HCT116 (cell line): ENCODE measurements around the gene TYMP. TPM values are rescaled to one million over a fixed set of nuclear protein-coding genes. Genes with fewer than 3 reads are reported as not detected.

ENCODE experiments used
- ATAC-seq: fragments of 200-7000 bp; cut with Tn5 transposase; 2 replicates; pipeline ENCODE4 v1.9.1; 2020; ENCODE audit warnings: mild to moderate bottlenecking, moderate library complexity
- BruUV-seq: library from RNA; stranded (reverse); fragments of 400-500 nt; replicated peaks from 2 replicates; lab custom pipeline; 2021; lab: Mats Ljungman, UMichigan
- CTCF ChIA-PET: fragments of 300-600 bp; sonication (Branson Sonifier 250); formaldehyde crosslinking; loops from one replicate; lab custom pipeline; 2021; ENCODE audit warnings: antibody characterized with exemption; lab: Charles Lee
- POLR2A ChIA-PET: fragments of 300-600, 350-600 bp; sonication (Branson Sonifier 250); formaldehyde crosslinking; loops from one replicate; lab custom pipeline; 2021; ENCODE audit warnings: antibody characterized with exemption; lab: Charles Lee
- RAD21 ChIA-PET, 2 experiments: fragments of 300-600 bp; sonication (Branson Sonifier 250); formaldehyde crosslinking; loops; one replicate each; lab custom pipeline; 2023; ENCODE audit warnings: low total read pairs in 2 of 2; ENCODE audit not compliant: uncharacterized antibody in 2 of 2, unreplicated experiment in 2 of 2, low non-redundant PET in 1 of 2; lab: Charles Lee
- DNase-seq: peaks from one replicate; pipeline ENCODE4 v3.0.0-alpha.2; 2010; ENCODE audit warnings: low read depth, low spot score
- H2AFZ ChIP-seq: fragments of 200-600 bp; shearing (Covaris generic), sonication (generic); 2 replicates; pipeline ENCODE4 v1.6.1; 2017; ENCODE audit warnings: low read depth, mixed run types, mixed read lengths, antibody characterized with exemption, low read length; ENCODE audit not compliant: poor library complexity, severe bottlenecking
- H3K27ac ChIP-seq: 2 replicates; pipeline ENCODE4 v1.5.1; 2012; ENCODE audit warnings: low read depth, low read length
- H3K27me3 ChIP-seq: fragments of 200-600 bp; sonication (generic); 2 replicates; pipeline ENCODE4 v1.6.1; 2016; ENCODE audit warnings: mixed run types, low read length, mixed read lengths; ENCODE audit not compliant: insufficient read depth
- H3K36me3 ChIP-seq, 2 experiments: fragments of 200-500 bp in 1 of 2; fragments of 200-600 bp in 1 of 2; sonication (Bioruptor generic) in 1 of 2; sonication (generic) in 1 of 2; 2 replicates each; pipeline versions ENCODE4 v1.5.1 to v1.6.1; 2014 to 2016; ENCODE audit warnings: low read length in 2 of 2, inconsistent platforms in 1 of 2, mixed read lengths in 1 of 2, mixed run types in 1 of 2; ENCODE audit not compliant: insufficient read depth in 2 of 2, control insufficient read depth in 1 of 2
- H3K4me1 ChIP-seq, 2 experiments: fragments of 200-600 bp in 1 of 2; sonication (generic) in 1 of 2; 2 replicates each; pipeline versions ENCODE4 v1.5.1 to v1.6.1; 2012 to 2017; ENCODE audit warnings: low read length in 2 of 2, inconsistent platforms in 1 of 2, mild to moderate bottlenecking in 1 of 2, mixed read lengths in 1 of 2, mixed run types in 1 of 2, moderate library complexity in 1 of 2; ENCODE audit not compliant: insufficient read depth in 2 of 2, control insufficient read depth in 1 of 2
- H3K4me2 ChIP-seq: fragments of 200-600 bp; sonication (generic); 2 replicates; pipeline ENCODE4 v1.6.1; 2017; ENCODE audit warnings: mixed run types, low read length, mixed read lengths
- H3K4me3 ChIP-seq, 2 experiments: fragments of 200-600 bp in 1 of 2; sonication (generic) in 1 of 2; replicated peaks in 1 of 2; 2 replicates each; pipeline ENCODE4 v1.5.1; 2011 to 2016; ENCODE audit warnings: low read length in 2 of 2, control low read depth in 1 of 2, low read depth in 1 of 2, mild to moderate bottlenecking in 1 of 2, mixed read lengths in 1 of 2, mixed run types in 1 of 2
- H3K79me2 ChIP-seq: fragments of 200-600 bp; sonication (generic); 2 replicates; pipeline ENCODE4 v1.6.1; 2017; ENCODE audit warnings: mild to moderate bottlenecking, mixed run types, low read length, moderate library complexity, mixed read lengths; ENCODE audit not compliant: insufficient read depth
- H3K9ac ChIP-seq: fragments of 200-600 bp; sonication (generic); 2 replicates; pipeline ENCODE4 v1.6.1; 2016; ENCODE audit warnings: low read length, mixed read lengths
- H3K9me2 ChIP-seq: fragments of 200-600 bp; sonication (generic), shearing (Covaris generic); 2 replicates; pipeline ENCODE4 v1.6.1; 2017; ENCODE audit warnings: mixed run types, mild to moderate bottlenecking, moderate library complexity; ENCODE audit not compliant: insufficient read depth
- H3K9me3 ChIP-seq, 2 experiments: fragments of 200-500 bp in 1 of 2; fragments of 200-600 bp in 1 of 2; sonication (Bioruptor generic) in 1 of 2; sonication (generic) in 1 of 2; 2 replicates each; pipeline ENCODE4 v1.6.1; 2014 to 2017; ENCODE audit warnings: low read length in 2 of 2, mixed read lengths in 2 of 2, inconsistent platforms in 1 of 2, low read depth in 1 of 2, mild to moderate bottlenecking in 1 of 2, mixed run types in 1 of 2, moderate library complexity in 1 of 2; ENCODE audit not compliant: control insufficient read depth in 1 of 2, insufficient read depth in 1 of 2
- H4K20me1 ChIP-seq: fragments of 200-600 bp; sonication (generic), shearing (Covaris generic); 2 replicates; pipeline ENCODE4 v1.6.1; 2017; ENCODE audit warnings: mixed run types, mild to moderate bottlenecking, moderate library complexity; ENCODE audit not compliant: insufficient read depth
- ATF3 ChIP-seq: IDR thresholded peaks from 2 replicates; pipeline ENCODE4 v1.6.1; 2012
- CBX3 ChIP-seq: IDR thresholded peaks from 2 replicates; pipeline ENCODE4 v1.6.1; 2012; ENCODE audit warnings: low read depth
- EZH2phosphoT487 ChIP-seq: fragments of 200-600 bp; IDR thresholded peaks from 2 replicates; pipeline ENCODE4 v1.6.1; 2018; ENCODE audit warnings: antibody characterized with exemption, borderline replicate concordance
- FOSL1 ChIP-seq: IDR thresholded peaks from 2 replicates; pipeline ENCODE4 v1.6.1; 2012; ENCODE audit warnings: low read depth
- MAX ChIP-seq: IDR thresholded peaks from 2 replicates; pipeline ENCODE4 v1.6.1; 2012
- POLR2AphosphoS5 ChIP-seq: IDR thresholded peaks from 2 replicates; pipeline ENCODE4 v1.6.1; 2011; ENCODE audit warnings: mild to moderate bottlenecking, low read depth, low read length, moderate library complexity
- RAD21 ChIP-seq: IDR thresholded peaks from 2 replicates; pipeline ENCODE4 v1.6.1; 2012; ENCODE audit warnings: low read depth, mild to moderate bottlenecking
- REST ChIP-seq: IDR thresholded peaks from 2 replicates; pipeline ENCODE4 v1.6.1; 2012; ENCODE audit warnings: low read depth
- SIN3A ChIP-seq: IDR thresholded peaks from 2 replicates; pipeline ENCODE4 v1.6.1; 2012; ENCODE audit warnings: low read depth
- SP1 ChIP-seq: IDR thresholded peaks from 2 replicates; pipeline ENCODE4 v1.6.1; 2012; ENCODE audit warnings: low read depth
- TCF7L2 ChIP-seq: IDR thresholded peaks from 2 replicates; pipeline ENCODE4 v1.7.0; 2011; ENCODE audit warnings: borderline replicate concordance, inconsistent platforms; ENCODE audit not compliant: insufficient read depth, insufficient read length; ENCODE audit errors: extremely low read depth
- YY1 ChIP-seq: IDR thresholded peaks from 2 replicates; pipeline ENCODE4 v1.6.1; 2011; ENCODE audit warnings: low read length, low read depth, moderate library complexity, mild to moderate bottlenecking; ENCODE audit not compliant: insufficient replicate concordance; ENCODE audit errors: extremely low read depth
- ZBTB33 ChIP-seq: IDR thresholded peaks from 2 replicates; pipeline ENCODE4 v1.6.1; 2011; ENCODE audit warnings: mild to moderate bottlenecking, low read length, moderate library complexity; ENCODE audit not compliant: insufficient replicate concordance; ENCODE audit errors: extremely low read depth
- ZFX ChIP-seq: fragments of 450-650 bp; IDR thresholded peaks from 2 replicates; pipeline ENCODE4 v1.6.1; 2017
- ZNF274 ChIP-seq: fragments of 200-500 bp; sonication (Bioruptor generic); IDR thresholded peaks from 2 replicates; pipeline ENCODE4 v1.6.1; 2014; ENCODE audit warnings: mild to moderate bottlenecking, low read depth, low read length, inconsistent platforms
- intact Hi-C: fragments of 100-400 bp; cut with micrococcal nuclease; formaldehyde crosslinking; loops from 2 replicates; pipeline ENCODE4 v1.10.0; 2022
- total RNA-seq: library from RNA; stranded (reverse); gene quantifications from one replicate; pipeline ENCODE4 v1.2.1, GENCODE V29; 2021; ENCODE audit not compliant: unreplicated experiment

TYMP gene
- total RNA-seq, 1 experiment from 2014 or later: 43.2 TPM

- TF ChIP-seq ATF3 (no peak), ZBTB33 (no peak)
These were observed 19.3 kb upstream of the TYMP start (continued) for GRCh38 chr22:50548921-50549790.

- ChIA-PET POLR2A (no interaction called here), CTCF (interaction anchor here (1.6 kb wide), 1 partner anchor 23 kb away, joined by 5 read pairs; the partner anchor contains the start of gene SCO2), RAD21 (no interaction called here)
- Histone ChIP-seq H3K4me1 (peaks cover 10 to 17% of the 10 kb centered on the region in 2 experiments; a peak in 3 of 4 replicates), H3K9me3 (no peaks in the 10 kb centered on the region), H3K36me3 (no peaks in the 10 kb centered on the region), H3K9me2 (no peaks in the 10 kb centered on the region), H3K9ac (no peak overlapping the region), H3K4me2 (no peak overlapping the region), H3K27ac (no peak overlapping the region), H2AFZ (no peak overlapping the region), H4K20me1 (no peaks in the 10 kb centered on the region), H3K4me3 (no peak overlapping the region), H3K27me3 (no peaks in the 10 kb centered on the region), H3K79me2 (no peaks in the 10 kb centered on the region)
- no peak for ATAC-seq
- intact Hi-C loops: no loop called here
- BruUV-seq: no TSS peak
- DNase-seq: no peak
- TF ChIP-seq YY1 (no peak), REST (no peak), ZFX (no peak), MAX (no peak), POLR2AphosphoS5 (no peak), ZNF274 (no peak), EZH2phosphoT487 (no peak), SP1 (no peak), CBX3 (no peak), TCF7L2 (no peak), RAD21 (no peak), SIN3A (no peak), FOSL1 (no peak)
These were observed 18.5 kb upstream of the TYMP start for GRCh38 chr22:50548040-50548920.
